ENCODE measurements around the gene GHRL. TPM values are rescaled to one million over a fixed set of nuclear protein-coding genes. Genes with fewer than 3 reads are reported as not detected.

Gene GHRL
- total and polyA plus RNA-seq, 7 donors, result 0.54 to 1.5 (median 0.71) TPM; not detected in 4

DNA sequence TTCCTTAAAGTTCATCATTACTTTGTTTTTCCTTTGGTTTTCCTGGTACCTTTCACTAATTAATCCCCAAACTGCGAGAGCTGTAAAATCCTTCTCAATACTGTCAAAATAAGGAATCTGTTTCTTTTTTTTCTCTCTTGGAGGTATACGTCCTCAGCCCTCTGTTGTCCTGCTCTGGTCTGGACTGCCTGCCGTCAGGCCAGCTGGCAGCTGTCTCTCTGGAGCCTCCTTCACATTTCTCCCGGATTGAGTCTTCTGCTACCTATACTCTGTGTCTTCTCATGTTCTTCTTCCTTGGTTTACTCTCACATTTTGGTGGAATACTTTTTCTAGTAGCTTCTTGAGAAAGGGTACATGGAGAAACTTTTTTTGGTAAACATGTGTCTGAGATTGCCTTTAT is 30.7 kb downstream of the GHRL start:
- no peak for TF ChIP-seq POLR2A (IDR thresholded peaks at IDR 0.05)
- no peak for TF ChIP-seq POLR2AphosphoS5 (IDR thresholded peaks at IDR 0.05)
- TF ChIP-seq EP300 (IDR thresholded peaks at IDR 0.05), result no peak
- Histone ChIP-seq H3K4me3 (no peak overlapping the region), H3K4me1 (peaks cover 0 to 14% (median 8%) of the 10 kb centered on the region in 4 donors), H3K27me3 (no peaks in the 10 kb centered on the region), H3K36me3 (peaks cover 0 to 49% (median 6%) of the 10 kb centered on the region in 4 donors), H3K27ac (no peak overlapping the region), H3K9me3 (no peaks in the 10 kb centered on the region)
- peak; percentile 4 for DNase-seq
- 80 to 87% methylated on average over 4 of the region's 4 CpGs for WGBS, 2 donors
- intact Hi-C loops (cut with DNase I), result no loop called here

DNA sequence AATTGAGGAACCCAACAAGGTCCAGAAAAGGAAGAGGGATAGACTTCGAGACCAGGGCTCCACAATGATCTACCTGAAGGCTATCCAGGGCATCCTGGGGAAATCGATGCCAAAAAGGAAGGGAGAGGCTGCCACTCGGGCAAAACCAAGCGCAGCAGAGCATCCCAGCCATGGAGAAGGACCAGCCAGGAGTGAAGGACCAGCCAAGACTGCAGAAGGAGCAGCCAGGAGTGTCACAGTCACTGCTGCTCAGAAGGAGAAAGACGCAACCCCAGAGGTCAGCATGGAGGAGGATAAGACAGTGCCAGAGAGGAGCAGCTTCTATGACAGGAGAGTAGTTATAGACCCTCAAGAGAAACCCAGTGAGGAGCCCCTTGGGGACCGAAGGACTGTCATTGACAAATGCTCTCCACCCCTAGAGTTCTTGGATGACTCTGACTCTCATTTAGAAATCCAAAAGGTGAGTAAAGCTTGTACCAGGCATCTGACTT is 32.5 kb downstream of the GHRL start:
- H3K27ac ChIP-seq, result no peak overlapping the region
- TF ChIP-seq CTCF (IDR thresholded peaks at IDR 0.05), result no peak
- no peak for TF ChIP-seq EP300 (IDR thresholded peaks at IDR 0.05)
- TF ChIP-seq POLR2A (IDR thresholded peaks at IDR 0.05), result no peak
- no peak for TF ChIP-seq POLR2AphosphoS5 (IDR thresholded peaks at IDR 0.05)
- WGBS, 2 donors, result 94 to 97% methylated on average over 6 of the region's 6 CpGs
- H3K36me3 ChIP-seq, result peaks cover 0 to 52% (median 9%) of the 10 kb centered on the region in 4 donors
- H3K27me3 ChIP-seq, result no peaks in the 10 kb centered on the region
- DNase-seq, result peak; percentile 12
- intact Hi-C loops (cut with DNase I), result no loop called here
- no peak overlapping the region for H3K4me3 ChIP-seq
- no peaks in the 10 kb centered on the region for H3K9me3 ChIP-seq
- peaks cover 0 to 14% (median 8%) of the 10 kb centered on the region in 4 donors for H3K4me1 ChIP-seq

DNA sequence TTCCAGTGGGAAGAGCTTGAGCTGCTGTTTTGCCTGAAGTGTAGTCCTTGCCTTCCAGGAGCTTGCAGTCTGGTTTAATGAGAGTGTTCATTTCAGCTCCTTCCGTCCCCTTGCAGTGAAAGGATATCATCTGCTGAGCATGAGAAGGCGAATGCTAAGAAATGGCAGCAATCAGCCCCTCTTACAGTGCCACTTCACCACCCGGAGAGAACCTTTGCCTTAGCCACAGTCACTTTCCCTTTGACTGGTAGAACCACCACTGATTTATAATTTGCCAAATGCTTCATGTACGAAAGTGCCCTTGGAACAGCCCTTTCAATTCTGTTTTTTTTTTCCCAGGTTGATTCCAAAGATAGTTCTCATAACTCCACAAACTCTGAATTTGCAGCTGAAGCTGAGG is 32.9 kb downstream of the GHRL start:
- peaks cover 0 to 14% (median 8%) of the 10 kb centered on the region in 4 donors for H3K4me1 ChIP-seq
- no peak overlapping the region for H3K4me3 ChIP-seq
- peak; percentile 6 for DNase-seq
- no peaks in the 10 kb centered on the region for H3K27me3 ChIP-seq
- intact Hi-C loops (cut with DNase I), result no loop called here
- WGBS, 2 donors, result 88 to 92% methylated on average over 4 of the region's 4 CpGs
- H3K36me3 ChIP-seq, result peaks cover 0 to 55% (median 9%) of the 10 kb centered on the region in 4 donors
- no peak for TF ChIP-seq CTCF (IDR thresholded peaks at IDR 0.05)
- no peak for TF ChIP-seq POLR2A (IDR thresholded peaks at IDR 0.05)
- TF ChIP-seq EP300 (IDR thresholded peaks at IDR 0.05), result no peak
- TF ChIP-seq POLR2AphosphoS5 (IDR thresholded peaks at IDR 0.05), result no peak
- H3K27ac ChIP-seq, result no peak overlapping the region
- H3K9me3 ChIP-seq, result no peaks in the 10 kb centered on the region

DNA sequence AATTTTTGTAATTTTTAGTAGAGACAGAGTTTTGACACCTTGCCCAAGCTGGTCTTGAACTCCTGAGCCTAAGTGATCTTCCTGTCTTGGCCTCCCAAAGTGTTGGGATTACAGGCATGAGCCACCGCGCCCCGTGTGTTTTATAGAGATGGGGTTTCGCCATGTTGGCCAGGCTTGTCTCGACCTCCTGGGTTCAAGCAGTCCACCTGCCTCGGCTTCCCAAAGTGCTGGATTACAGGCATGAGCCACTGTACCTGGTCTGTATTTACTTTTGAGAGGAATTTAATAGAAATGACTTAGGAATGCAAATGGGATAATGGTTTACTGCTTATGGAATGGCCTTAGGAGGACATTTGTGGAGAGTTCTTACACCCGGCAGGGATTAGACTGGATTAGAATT is 33.7 kb downstream of the GHRL start:
- 95 to 98% methylated on average over 7 of the region's 7 CpGs for WGBS, 2 donors
- no peaks in the 10 kb centered on the region for H3K9me3 ChIP-seq
- H3K36me3 ChIP-seq, result peaks cover 5 to 60% (median 10%) of the 10 kb centered on the region in 4 donors
- no peak overlapping the region for H3K27ac ChIP-seq
- intact Hi-C loops (cut with DNase I), result no loop called here
- no peak overlapping the region for H3K4me3 ChIP-seq
- peak; percentile 30 for DNase-seq
- no peak for TF ChIP-seq POLR2A (IDR thresholded peaks at IDR 0.05)
- no peak for TF ChIP-seq CTCF (IDR thresholded peaks at IDR 0.05)
- TF ChIP-seq POLR2AphosphoS5 (IDR thresholded peaks at IDR 0.05), result no peak
- H3K4me1 ChIP-seq, result peaks cover 0 to 13% (median 5%) of the 10 kb centered on the region in 4 donors
- H3K27me3 ChIP-seq, result no peaks in the 10 kb centered on the region

- DNase-seq, result no peak
- H3K36me3 ChIP-seq, result peaks cover 7 to 71% (median 11%) of the 10 kb centered on the region in 4 donors
- no peak overlapping the region for H3K4me3 ChIP-seq
- peaks cover 0 to 16% (median 8%) of the 10 kb centered on the region in 4 donors for H3K4me1 ChIP-seq
- no peak for TF ChIP-seq POLR2A (IDR thresholded peaks at IDR 0.05)
- no peak for TF ChIP-seq EP300 (IDR thresholded peaks at IDR 0.05)
- TF ChIP-seq CTCF (IDR thresholded peaks at IDR 0.05), result no peak
- TF ChIP-seq POLR2AphosphoS5 (IDR thresholded peaks at IDR 0.05), result no peak
- H3K27me3 ChIP-seq, result no peaks in the 10 kb centered on the region
- intact Hi-C loops (cut with DNase I), result no loop called here
- WGBS, 2 donors, result 93 to 95% methylated on average over 7 of the region's 7 CpGs
- no peaks in the 10 kb centered on the region for H3K9me3 ChIP-seq
- H3K27ac ChIP-seq, result no peak overlapping the region
These were observed 36.9 kb downstream of the GHRL start for GRCh38 chr3:10255835-10256234.

Measured in sigmoid colon (tissue), 7 donors.